HG03060 (cell line): Measurements from ENCODE around the gene FBLN5.

Experiments used
- ATAC-seq: cut with Tn5 transposase; IDR thresholded peaks from one replicate; pipeline ENCODE4 v1.9.1; 2021; ENCODE audit warnings: low read depth, moderate number of reproducible peaks; ENCODE audit not compliant: unreplicated experiment

Gene FBLN5

DNA sequence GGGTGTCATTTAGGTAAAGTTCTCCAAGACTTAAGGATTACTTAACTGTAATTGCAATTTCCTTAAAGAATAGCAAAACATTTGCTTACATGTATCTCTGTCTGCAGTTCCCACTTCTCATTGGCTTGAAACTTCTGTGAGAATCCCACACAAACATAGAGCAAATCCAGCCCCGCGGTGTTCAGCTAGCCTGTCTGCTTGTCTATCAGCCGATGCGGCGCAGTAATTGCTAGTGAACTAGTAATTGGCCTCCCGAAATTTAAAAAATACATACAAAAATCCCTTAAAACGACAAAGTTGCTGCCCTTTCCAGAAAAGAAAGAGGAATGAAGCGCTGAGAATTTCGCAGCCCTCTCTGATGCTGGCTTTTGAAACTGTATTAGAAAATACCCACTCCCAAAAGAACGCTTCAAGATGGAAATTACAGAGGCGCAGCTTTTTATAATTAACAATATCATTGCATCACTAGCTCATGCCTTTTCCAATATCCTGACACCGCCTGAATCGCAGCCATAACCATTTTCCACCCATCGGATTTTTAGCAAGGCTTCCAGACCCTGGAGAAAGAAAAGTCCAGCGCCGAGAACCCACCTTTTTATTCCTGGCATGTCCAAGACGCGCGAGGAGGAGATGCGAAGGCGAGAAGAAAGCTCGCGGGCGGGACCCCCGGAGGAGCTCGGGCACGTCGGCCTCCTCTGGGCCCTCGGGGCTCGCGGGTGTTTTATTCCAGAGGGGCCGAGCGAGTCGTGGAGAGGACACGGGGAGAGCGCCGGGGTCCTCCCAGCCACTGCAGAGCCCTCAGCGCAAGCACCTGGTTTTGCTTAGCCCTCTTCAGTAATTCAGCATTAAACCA is 646 bp downstream of the FBLN5 start:
- no peak for ATAC-seq

DNA sequence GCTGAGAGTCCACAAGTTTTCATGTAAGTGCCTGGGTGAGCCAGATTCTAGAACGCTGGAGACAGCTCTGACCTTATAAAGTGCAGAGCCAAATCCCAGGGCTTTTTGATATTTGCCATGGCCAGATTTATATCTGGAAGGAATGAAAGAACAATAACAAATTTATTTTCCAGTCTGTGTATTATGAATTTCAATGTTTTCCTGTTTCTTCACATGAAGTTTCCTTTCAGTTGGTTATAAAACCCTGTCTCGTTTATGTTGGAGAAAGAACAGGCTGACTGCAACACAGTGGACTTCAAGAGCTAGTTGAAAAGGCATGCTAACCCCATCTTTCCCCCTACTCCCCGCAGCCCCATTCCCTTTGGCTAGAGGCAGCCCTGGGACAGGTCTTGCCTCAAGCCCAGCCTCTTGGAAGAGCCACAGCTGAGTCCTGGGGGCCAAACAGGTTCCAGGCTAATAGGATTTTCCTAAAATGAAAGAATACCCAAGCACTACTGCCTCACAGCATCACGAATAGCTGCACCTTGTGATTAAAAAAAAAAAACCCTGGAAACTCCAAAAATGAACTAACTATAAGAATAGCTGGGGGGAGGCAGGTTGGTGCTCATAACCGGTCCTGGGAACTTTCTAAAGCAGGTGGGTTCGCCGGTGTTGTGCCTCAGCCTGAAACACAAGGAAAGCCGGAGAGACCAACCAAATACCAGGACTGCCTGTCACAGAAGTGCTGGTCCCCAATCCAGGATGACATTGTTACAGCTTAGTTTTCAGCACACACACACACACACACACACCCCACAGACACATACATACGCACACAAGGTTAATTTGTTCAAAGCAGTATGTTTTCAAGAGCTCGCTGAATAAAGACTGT is 1.5 kb downstream of the FBLN5 start:
- ATAC-seq = no peak

DNA sequence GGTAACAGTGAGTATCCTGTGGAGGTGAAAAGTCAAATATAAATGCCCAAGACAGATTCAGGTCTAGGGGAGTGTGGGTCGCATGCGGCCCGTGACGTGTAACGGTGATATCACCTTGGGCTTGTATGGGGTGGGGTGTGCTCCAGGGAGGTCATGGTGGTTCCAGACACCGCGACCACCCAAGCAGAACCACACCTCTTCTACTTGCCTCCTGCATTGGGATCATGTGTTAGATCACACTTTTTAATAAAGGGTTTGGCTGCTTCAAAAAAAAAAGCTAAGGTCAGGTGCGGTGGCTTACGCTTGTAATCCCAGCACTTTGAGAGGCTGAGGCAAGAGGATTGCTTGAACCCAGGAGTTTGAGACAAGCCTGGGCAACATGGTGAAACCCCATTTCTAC is 4.5 kb downstream of the FBLN5 start:
- no peak for ATAC-seq

GRCh38 chr14:91942128-91942527 is 5.4 kb downstream of the FBLN5 start:
- no peak for ATAC-seq

DNA sequence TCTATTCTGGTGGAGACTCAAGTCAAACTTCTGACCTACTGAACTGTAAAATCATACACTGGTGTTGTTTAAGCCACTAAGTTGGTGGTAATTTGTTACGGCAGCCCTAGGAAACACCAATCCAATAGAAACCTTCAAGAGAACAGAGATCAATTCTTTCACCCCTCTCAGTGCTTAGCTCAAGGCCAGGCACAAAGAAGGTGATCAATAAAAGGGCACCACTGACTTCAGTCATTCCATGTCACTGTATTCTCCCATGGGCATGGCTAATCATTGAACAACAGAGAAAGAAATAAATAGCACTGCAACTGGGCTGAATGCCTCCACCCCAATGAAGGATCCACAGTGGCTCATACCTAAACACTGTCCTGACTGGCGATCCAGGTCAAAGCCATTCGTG is 7.3 kb downstream of the FBLN5 start:
- no peak for ATAC-seq

DNA sequence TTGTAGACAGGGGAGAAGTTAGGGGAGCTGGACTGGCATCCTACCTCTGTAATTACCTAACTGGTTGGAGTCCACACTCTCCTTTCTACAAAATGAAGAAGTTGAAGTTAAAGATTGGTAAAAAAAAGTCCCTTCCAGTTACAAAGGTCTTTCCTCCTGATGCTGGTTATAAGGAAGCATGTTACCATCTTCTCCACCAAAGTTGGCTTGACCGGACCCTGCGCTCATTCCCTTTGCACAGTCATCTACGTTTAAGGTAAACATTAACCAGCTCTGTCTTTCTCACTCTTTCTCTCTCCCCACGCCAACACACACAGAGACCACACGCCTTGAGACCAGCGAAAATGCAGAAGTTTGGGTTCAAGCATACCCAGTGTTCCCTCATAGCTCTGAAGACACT is 11.9 kb downstream of the FBLN5 start:
- ATAC-seq = no peak

DNA sequence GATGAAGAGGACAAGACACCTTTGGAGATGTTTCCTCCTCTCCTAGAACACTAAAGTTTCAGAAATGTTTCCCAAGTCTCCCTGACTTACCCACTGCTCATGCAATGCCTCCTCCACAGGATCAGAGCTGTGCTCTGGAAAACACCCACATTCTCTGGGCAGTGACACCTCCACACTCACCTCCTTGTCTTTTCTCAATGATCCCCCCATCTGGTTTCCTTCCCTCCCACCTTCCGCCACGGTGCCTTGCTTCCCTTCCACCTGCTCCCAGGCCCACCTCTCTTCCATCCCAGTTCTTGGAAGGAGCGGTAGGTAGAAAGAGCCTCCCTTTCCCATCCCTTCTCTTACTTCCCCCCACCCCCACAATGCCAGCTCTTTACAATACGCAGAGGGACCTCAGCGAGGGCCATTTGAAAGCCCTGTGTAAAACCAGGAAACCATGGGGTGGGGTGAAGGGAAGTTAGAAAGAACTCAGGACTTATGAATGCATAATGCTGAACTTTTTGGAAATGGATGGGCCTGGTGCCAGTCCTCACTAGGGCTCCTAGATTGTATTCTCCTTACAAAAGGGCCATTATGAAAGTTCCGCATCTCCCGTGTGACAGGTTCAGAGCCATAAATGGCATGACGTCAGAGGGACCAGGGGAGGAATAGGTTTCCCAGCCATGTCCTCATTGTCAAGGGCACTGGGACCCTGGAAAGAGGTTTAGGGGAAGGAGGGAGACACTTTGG is 12.8 kb downstream of the FBLN5 start:
- no peak for ATAC-seq

GRCh38 chr14:91931478-91932088 is 15.9 kb downstream of the FBLN5 start:
- ATAC-seq = no peak

DNA sequence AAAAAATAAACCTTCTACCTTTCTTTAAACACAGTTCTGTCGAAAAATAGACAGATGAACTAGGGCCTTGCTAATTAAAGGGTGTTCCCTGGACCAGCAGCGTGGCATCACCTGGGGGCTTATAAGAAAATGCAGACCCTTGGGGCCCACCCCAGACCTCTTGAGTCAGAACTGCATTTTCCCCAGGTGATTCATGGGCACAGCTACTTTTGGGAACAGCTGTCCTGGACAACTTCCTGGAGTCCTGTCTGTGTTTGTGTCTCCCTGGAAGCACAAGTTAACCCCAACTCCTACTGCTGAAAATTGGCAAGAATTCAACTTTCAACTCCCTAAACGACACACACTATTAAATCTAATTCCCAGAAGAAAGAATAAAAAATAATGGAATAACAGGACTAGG is 17.8 kb downstream of the FBLN5 start:
- ATAC-seq = no peak

GRCh38 chr14:91927800-91928199 is 19.7 kb downstream of the FBLN5 start:
- no peak for ATAC-seq

- no peak for ATAC-seq
Observed at GRCh38 chr14:91927191-91927590, 20.3 kb downstream of the FBLN5 start.

- ATAC-seq = no peak
Observed at GRCh38 chr14:91926131-91926890, 21.2 kb downstream of the FBLN5 start.

- ATAC-seq = no peak
Observed at GRCh38 chr14:91925727-91926121, 21.8 kb downstream of the FBLN5 start.

GRCh38 chr14:91925001-91925726 is 22.3 kb downstream of the FBLN5 start:
- no peak for ATAC-seq

GRCh38 chr14:91920526-91920925 is 27.0 kb downstream of the FBLN5 start:
- ATAC-seq = no peak

- no peak for ATAC-seq
Observed at GRCh38 chr14:91919814-91920213, 27.7 kb downstream of the FBLN5 start.

GRCh38 chr14:91918186-91918883 is 29.2 kb downstream of the FBLN5 start:
- ATAC-seq = no peak

- ATAC-seq = no peak
Observed at GRCh38 chr14:91912035-91912434, 35.5 kb downstream of the FBLN5 start.
